ENCODE data around the gene ISOC1.

The ISOC1 gene

GRCh38 chr5:129094924-129095899 is 663 bp downstream of the ISOC1 start:
- DNase-seq (ENCODE audit: low read depth in 2 of 2): peak in 1 of 2 experiments; percentile 24

GRCh38 chr5:129096382-129096991 is 1.9 kb downstream of the ISOC1 start:
- no peak for DNase-seq (ENCODE audit: low read depth in 2 of 2)

- no peak for DNase-seq (ENCODE audit: low read depth in 2 of 2)
Observed at GRCh38 chr5:129097498-129098296, 3.1 kb downstream of the ISOC1 start.

GRCh38 chr5:129098488-129099183 is 4.1 kb downstream of the ISOC1 start:
- no peak for DNase-seq (ENCODE audit: low read depth in 2 of 2)

- no peak for DNase-seq (ENCODE audit: low read depth in 2 of 2)
Observed at GRCh38 chr5:129099184-129099569, 4.6 kb downstream of the ISOC1 start.

- DNase-seq (ENCODE audit: low read depth in 2 of 2): no peak
Observed at GRCh38 chr5:129101794-129102193, 7.2 kb downstream of the ISOC1 start.

GRCh38 chr5:129103397-129103796 is 8.8 kb downstream of the ISOC1 start:
- DNase-seq (ENCODE audit: low read depth in 2 of 2): no peak

GRCh38 chr5:129104915-129105455 is 10.4 kb downstream of the ISOC1 start:
- no peak for DNase-seq (ENCODE audit: low read depth in 2 of 2)

GRCh38 chr5:129107637-129108036 is 13.1 kb downstream of the ISOC1 start:
- DNase-seq (ENCODE audit: low read depth in 2 of 2): no peak

GRCh38 chr5:129110742-129111141 is 16.2 kb downstream of the ISOC1 start:
- DNase-seq (ENCODE audit: low read depth in 2 of 2): no peak

GRCh38 chr5:129111351-129111750 is 16.8 kb downstream of the ISOC1 start:
- no peak for DNase-seq (ENCODE audit: low read depth in 2 of 2)

- DNase-seq (ENCODE audit: low read depth in 2 of 2): no peak
Observed at GRCh38 chr5:129112295-129112694, 17.7 kb downstream of the ISOC1 start.

GRCh38 chr5:129113867-129114266 is 19.3 kb downstream of the ISOC1 start:
- no peak for DNase-seq (ENCODE audit: low read depth in 2 of 2)

- no peak for DNase-seq (ENCODE audit: low read depth in 2 of 2)
Observed at GRCh38 chr5:129114539-129115193, 20.1 kb downstream of the ISOC1 start.

GRCh38 chr5:129115680-129116079 is 21.1 kb downstream of the ISOC1 start:
- no peak for DNase-seq (ENCODE audit: low read depth in 2 of 2)

GRCh38 chr5:129116797-129117196 is 22.2 kb downstream of the ISOC1 start:
- no peak for DNase-seq (ENCODE audit: low read depth in 2 of 2)

GRCh38 chr5:129118405-129118804 is 23.9 kb downstream of the ISOC1 start:
- DNase-seq (ENCODE audit: low read depth in 2 of 2): no peak

GRCh38 chr5:129118826-129119225 is 24.3 kb downstream of the ISOC1 start:
- no peak for DNase-seq (ENCODE audit: low read depth in 2 of 2)

- no peak for DNase-seq (ENCODE audit: low read depth in 2 of 2)
Observed at GRCh38 chr5:129120158-129120581, 25.6 kb downstream of the ISOC1 start.

GRCh38 chr5:129122560-129122959 is 28.0 kb downstream of the ISOC1 start:
- no peak for DNase-seq (ENCODE audit: low read depth in 2 of 2)

GRCh38 chr5:129124608-129125007 is 30.1 kb downstream of the ISOC1 start:
- no peak for DNase-seq (ENCODE audit: low read depth in 2 of 2)

All from stimulated activated CD4-positive, alpha-beta T cell treated with anti-CD3 and anti-CD28 coated beads, Interleukin-12 subunit alpha, Interleukin-12 subunit beta, amount 100 ng/mL, for 24 hours (primary cell).